ENCODE data around the gene SMYD3. TPM values are rescaled to one million over a fixed set of nuclear protein-coding genes. Genes with fewer than 3 reads are reported as not detected.

The SMYD3 gene
- total RNA-seq, 1 donor from 2014 or later: 22.3 TPM

DNA sequence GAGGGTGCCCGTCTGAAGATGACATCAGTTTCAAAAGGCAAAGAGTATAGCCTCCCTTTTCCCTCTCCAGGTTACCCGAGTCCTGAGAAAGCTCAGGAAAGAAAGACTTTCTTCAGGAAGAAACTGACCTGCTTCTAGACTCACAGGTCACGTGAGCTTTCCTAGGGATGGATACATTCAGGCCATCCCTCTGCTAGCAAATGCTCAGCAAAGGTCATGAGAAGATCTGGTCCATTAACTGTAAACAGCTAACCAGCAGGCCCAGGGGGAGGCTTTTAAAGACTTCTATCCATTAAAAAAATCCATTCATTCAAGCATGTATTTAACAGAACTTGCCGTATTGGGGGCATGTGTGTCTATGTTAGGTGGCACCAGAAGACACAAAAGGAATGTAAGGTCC, 746.8 kb downstream of the SMYD3 start:
- TF ChIP-seq, protein P1, sequence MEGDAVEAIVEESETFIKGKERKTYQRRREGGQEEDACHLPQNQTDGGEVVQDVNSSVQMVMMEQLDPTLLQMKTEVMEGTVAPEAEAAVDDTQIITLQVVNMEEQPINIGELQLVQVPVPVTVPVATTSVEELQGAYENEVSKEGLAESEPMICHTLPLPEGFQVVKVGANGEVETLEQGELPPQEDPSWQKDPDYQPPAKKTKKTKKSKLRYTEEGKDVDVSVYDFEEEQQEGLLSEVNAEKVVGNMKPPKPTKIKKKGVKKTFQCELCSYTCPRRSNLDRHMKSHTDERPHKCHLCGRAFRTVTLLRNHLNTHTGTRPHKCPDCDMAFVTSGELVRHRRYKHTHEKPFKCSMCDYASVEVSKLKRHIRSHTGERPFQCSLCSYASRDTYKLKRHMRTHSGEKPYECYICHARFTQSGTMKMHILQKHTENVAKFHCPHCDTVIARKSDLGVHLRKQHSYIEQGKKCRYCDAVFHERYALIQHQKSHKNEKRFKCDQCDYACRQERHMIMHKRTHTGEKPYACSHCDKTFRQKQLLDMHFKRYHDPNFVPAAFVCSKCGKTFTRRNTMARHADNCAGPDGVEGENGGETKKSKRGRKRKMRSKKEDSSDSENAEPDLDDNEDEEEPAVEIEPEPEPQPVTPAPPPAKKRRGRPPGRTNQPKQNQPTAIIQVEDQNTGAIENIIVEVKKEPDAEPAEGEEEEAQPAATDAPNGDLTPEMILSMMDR (IDR thresholded peaks at IDR 0.05): no peak
- TF ChIP-seq POLR2A (IDR thresholded peaks at IDR 0.05): no peak
- TF ChIP-seq POLR2AphosphoS5 (IDR thresholded peaks at IDR 0.05; ENCODE audit: insufficient read depth in 1 of 2, low read depth in 1 of 2): no peak

DNA sequence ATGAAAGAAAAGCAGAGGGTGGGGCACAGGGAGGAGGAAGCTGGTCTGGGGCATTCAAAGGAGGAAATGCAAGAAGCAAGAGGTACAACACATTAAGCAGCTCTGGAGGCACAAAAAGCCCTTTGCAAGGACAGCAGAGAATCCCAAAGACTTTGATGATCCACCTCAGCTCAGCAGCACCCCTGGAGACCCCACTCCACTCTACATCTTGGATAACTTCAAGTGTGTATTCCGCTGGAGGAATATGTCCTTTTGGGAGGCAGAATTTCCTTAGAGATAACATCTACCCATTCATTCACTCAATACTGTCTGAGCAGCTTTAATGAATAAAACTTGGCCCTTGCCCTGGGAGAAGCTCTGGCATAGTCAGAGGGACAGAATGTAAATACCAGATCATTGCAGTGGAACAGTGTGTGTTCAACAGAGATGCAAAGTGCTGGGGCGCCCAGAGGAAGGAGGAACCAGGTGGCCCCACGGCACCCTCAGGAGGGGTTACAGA, 752.6 kb downstream of the SMYD3 start:
- no peaks in the 10 kb centered on the region for H3K27me3 ChIP-seq
- no peaks in the 10 kb centered on the region for H3K9me3 ChIP-seq
- no peaks in the 10 kb centered on the region for H3K4me1 ChIP-seq
- no peak for TF ChIP-seq POLR2A (IDR thresholded peaks at IDR 0.05)
- TF ChIP-seq, protein P1 (IDR thresholded peaks at IDR 0.05): no peak
- TF ChIP-seq POLR2AphosphoS5 (IDR thresholded peaks at IDR 0.05; ENCODE audit: insufficient read depth in 1 of 2, low read depth in 1 of 2): no peak
- no peaks in the 10 kb centered on the region for H3K36me3 ChIP-seq
- DNase-seq (ENCODE audit: extremely low spot score in 2 of 2): no peak
- intact Hi-C loops (cut with DNase I): no loop called here
- H3K27ac ChIP-seq: no peak overlapping the region
- H3K4me3 ChIP-seq: no peak overlapping the region

More for the DNA sequence above, 746.8 kb downstream of the SMYD3 start:
- Histone ChIP-seq H3K27ac (no peak overlapping the region), H3K4me3 (no peak overlapping the region), H3K36me3 (no peaks in the 10 kb centered on the region), H3K4me1 (no peaks in the 10 kb centered on the region), H3K27me3 (no peaks in the 10 kb centered on the region), H3K9me3 (no peaks in the 10 kb centered on the region)
- DNase-seq (ENCODE audit: extremely low spot score in 2 of 2): no peak
- intact Hi-C loops (cut with DNase I): no loop called here

DNA sequence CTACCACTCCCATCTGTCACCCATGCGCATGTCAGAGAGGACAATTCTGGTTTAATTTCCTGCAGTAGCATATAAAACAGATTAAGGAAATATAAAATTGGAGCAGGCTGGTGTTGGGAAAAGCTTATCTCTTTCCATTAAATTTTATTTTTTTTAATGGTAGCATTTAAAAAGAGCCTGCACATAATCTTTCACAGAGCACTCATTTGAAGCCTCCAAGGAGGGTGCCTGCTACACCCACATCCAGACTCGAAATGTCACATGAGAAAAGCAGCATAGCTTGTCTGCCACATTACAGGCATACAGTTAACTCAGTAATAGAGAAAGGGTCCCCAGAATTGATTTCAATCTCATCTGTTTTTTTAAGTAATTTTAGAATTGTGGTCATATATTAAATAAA, 753.3 kb downstream of the SMYD3 start:
- TF ChIP-seq POLR2A (IDR thresholded peaks at IDR 0.05) (no peak), POLR2AphosphoS5 (IDR thresholded peaks at IDR 0.05; ENCODE audit: insufficient read depth in 1 of 2, low read depth in 1 of 2) (no peak)
- TF ChIP-seq, protein P1 (IDR thresholded peaks at IDR 0.05): no peak
- intact Hi-C loops (cut with DNase I): no loop called here
- Histone ChIP-seq H3K4me3 (no peak overlapping the region), H3K27ac (no peak overlapping the region), H3K36me3 (no peaks in the 10 kb centered on the region), H3K27me3 (no peaks in the 10 kb centered on the region), H3K4me1 (no peaks in the 10 kb centered on the region), H3K9me3 (no peaks in the 10 kb centered on the region)
- DNase-seq (ENCODE audit: extremely low spot score in 2 of 2): no peak

DNA sequence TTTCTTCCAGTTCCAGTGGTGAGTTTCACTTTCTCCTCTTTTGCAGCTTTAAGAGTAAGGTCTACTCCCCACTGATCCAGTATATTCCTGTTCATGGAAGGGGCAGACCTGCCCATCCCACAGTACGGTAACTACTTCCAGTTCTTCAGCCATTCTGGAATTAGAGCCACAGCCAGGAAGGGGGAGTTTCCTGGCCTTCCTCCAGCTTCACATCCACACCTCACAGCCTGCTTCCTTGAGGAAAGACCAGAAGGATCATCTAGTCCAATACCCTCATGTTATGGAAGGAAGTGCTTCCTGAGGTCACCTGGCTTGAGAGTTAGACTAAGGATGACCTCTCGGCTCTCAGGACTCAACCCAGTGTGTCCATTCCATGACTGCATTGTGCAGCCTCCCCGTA, 754.5 kb downstream of the SMYD3 start:
- no peak for TF ChIP-seq POLR2A (IDR thresholded peaks at IDR 0.05)
- TF ChIP-seq POLR2AphosphoS5 (IDR thresholded peaks at IDR 0.05; ENCODE audit: insufficient read depth in 1 of 2, low read depth in 1 of 2): no peak
- TF ChIP-seq, protein P1 (IDR thresholded peaks at IDR 0.05): no peak
- Histone ChIP-seq H3K27me3 (no peaks in the 10 kb centered on the region), H3K4me3 (no peak overlapping the region), H3K9me3 (no peaks in the 10 kb centered on the region), H3K36me3 (no peaks in the 10 kb centered on the region), H3K27ac (no peak overlapping the region), H3K4me1 (no peaks in the 10 kb centered on the region)
- no peak for DNase-seq (ENCODE audit: extremely low spot score in 2 of 2)
- intact Hi-C loops (cut with DNase I): no loop called here

DNA sequence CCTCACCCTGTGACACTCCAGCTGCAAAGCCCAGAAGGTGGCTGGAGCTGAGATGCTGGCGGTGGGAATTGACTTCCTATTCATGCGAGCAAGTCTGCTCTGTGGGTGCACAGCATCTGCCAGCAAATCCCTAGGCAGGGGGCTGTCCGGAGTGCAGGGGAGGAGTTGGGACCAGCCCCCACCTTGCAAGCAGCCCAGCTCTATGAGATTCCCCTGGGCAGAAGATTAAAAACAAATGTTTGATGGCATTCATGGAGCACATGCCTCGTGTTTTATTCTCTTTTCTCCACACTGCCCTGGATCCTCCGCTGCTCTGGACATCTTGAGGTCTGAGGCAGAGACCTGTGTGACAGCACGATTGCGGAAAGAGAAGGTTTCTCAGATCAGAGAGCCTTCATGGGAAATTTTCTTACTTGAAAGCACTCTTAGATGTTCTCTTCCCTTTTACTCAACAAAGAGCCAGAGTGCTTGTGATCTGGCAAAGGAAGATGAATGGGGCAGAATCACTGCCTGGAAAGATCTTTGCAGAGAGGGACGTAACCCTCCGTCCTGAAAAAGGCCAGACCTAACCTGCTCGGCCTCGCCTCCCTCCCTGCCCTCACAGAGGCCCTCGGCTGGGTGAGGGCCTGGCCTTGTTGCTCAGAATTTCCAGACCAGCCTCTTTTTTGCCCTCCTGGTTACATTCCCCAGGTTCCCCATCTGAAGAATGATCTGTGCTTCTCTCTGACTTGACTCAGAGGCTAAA, 755.2 kb downstream of the SMYD3 start:
- no peak for DNase-seq (ENCODE audit: extremely low spot score in 2 of 2)
- no peaks in the 10 kb centered on the region for H3K4me1 ChIP-seq
- no peaks in the 10 kb centered on the region for H3K36me3 ChIP-seq
- H3K4me3 ChIP-seq: no peak overlapping the region
- H3K9me3 ChIP-seq: no peaks in the 10 kb centered on the region
- TF ChIP-seq POLR2AphosphoS5 (IDR thresholded peaks at IDR 0.05; ENCODE audit: insufficient read depth in 1 of 2, low read depth in 1 of 2) (no peak), POLR2A (IDR thresholded peaks at IDR 0.05) (no peak)
- TF ChIP-seq, protein P1 (IDR thresholded peaks at IDR 0.05): no peak
- intact Hi-C loops (cut with DNase I): no loop called here
- no peak overlapping the region for H3K27ac ChIP-seq
- H3K27me3 ChIP-seq: no peaks in the 10 kb centered on the region
